Endometrium (tissue), 2 donors: Measurements from ENCODE around the gene C12orf60.
A peak's percentile ranks its signal among the peaks of the same experiment; 100 is the strongest.

Experiments used
- FAIRE-seq: peaks from 2 replicates; lab custom pipeline; 2012; peaks lifted over from hg19 to GRCh38; lab: Jason Lieb, UNC
- donor health status: control.
- donor health status: control.

C12orf60 gene

GRCh38 chr12:14776236-14776961 lies 27.1 kb upstream of the C12orf60 start:
- no peak for FAIRE-seq

DNA sequence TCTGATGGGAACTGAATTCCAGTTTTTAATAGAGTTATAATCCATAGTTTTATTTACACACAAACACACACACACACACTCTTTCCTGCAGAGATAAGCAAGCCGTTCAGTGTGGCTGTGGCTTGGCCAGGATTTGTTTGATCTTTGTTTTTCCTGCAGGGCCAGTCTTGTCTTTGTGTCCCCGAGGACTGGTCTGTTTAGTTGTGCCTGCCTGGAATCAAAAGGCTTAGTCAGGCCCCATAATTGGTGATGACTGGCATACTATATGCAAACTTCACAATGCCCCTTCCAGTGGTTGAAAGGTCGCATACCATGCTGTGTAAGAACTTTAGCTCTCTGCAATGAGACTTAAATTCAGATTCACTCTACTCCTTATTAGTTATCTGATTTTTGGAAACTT lies 26.2 kb upstream of the C12orf60 start:
- no peak for FAIRE-seq

DNA sequence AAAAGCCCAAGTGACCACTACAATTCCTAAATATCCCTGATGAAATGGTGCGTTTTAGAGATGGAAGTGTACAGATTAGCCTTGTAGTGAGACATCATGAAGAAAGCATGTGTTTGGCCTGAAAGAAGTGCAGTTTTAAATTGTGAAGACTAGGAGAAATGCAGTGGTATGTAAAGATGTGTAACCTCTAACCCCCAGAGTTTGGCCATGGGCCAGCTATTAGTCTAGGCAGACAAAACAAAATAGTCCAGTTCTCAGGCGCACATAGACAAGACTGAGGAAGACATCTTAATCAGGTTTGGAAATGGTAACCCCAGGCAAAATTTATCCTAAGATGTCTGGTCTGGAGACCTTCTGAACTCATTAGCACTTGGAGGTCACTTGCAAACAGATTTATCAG lies 23.6 kb upstream of the C12orf60 start:
- no peak for FAIRE-seq

GRCh38 chr12:14780859-14781258 lies 22.6 kb upstream of the C12orf60 start:
- no peak for FAIRE-seq

- FAIRE-seq = no peak
Observed at GRCh38 chr12:14781563-14781962, 21.9 kb upstream of the C12orf60 start.

GRCh38 chr12:14782756-14783155 lies 20.7 kb upstream of the C12orf60 start:
- FAIRE-seq = no peak

DNA sequence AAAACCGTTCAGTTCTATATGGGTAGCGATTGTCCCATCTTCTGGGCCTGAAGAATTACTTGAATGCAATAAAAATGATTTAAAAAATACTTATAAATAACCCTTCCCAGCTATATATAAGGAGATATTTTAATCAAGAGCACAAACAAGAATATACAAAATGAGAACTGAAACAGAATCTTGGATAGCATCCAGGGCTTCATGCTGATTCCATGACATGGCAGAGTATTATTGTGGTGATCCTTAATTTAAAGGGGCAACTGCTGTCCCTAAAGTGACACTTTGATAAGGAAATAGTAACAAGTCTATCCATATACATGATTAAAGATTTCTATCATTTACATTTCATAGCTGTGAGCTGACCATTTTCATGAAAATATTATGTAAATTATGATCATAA lies 19.0 kb upstream of the C12orf60 start:
- FAIRE-seq = no peak

- no peak for FAIRE-seq
Observed at GRCh38 chr12:14785568-14785967, 17.9 kb upstream of the C12orf60 start.

- FAIRE-seq = no peak
Observed at GRCh38 chr12:14795028-14795448, 8.4 kb upstream of the C12orf60 start.

- no peak for FAIRE-seq
Observed at GRCh38 chr12:14802247-14802646, 1.2 kb upstream of the C12orf60 start.

DNA sequence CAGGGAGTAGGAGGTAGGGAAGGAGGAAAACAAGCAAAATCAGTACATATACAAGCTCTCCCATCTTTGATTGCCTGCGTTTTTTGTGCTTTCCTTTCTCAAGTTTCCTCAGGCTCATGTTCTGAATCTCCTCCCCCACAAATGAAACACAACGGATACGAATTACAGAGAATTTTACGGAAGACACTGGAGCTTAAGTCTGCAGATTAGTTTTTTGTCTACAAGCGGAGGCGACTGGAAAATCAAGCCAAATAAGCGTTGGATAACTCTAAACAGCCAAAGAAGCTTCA lies 804 bp upstream of the C12orf60 start:
- FAIRE-seq = no peak

GRCh38 chr12:14803830-14804160 lies 325 bp downstream of the C12orf60 start:
- FAIRE-seq = no peak

DNA sequence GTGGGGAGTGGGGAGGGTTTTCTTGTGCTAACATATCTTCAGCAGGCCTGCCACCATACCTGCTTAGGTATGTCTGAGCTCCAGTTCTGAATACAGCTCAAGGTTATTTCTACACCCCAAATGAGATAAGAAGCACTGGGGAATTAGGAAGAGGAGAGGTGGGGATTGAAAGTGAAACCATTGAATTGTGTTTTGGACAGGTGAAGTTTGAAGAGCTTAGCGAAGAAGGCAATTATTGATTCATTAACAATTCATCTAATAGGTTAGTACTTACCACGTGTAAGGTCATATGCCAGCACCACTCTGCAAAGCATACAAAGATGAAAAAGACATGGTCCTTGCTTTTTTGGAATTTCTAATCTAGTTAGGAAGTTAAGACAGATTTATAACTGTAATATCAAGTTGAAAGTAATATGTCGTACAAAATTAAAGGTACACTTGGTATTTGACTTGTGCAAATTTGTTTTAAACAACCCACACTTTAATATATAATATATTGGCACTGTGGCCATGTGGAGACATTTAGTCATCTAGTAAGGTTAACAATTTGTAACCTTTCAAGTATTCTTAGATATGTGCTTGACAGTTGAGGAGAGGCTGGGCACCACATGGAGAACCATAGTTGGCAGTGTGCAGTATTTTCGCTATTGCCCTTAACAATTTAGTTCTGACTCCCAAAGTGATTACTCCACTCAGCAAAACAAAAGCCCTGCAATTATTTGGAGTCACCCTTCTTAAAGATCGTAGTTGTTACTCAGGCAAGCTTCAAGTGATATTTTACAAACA lies 6.9 kb downstream of the C12orf60 start:
- FAIRE-seq = no peak

- no peak for FAIRE-seq
Observed at GRCh38 chr12:14810953-14811483, 7.5 kb downstream of the C12orf60 start.

- FAIRE-seq = peak; percentile 21
Observed at GRCh38 chr12:14811486-14811885, 8.0 kb downstream of the C12orf60 start.

DNA sequence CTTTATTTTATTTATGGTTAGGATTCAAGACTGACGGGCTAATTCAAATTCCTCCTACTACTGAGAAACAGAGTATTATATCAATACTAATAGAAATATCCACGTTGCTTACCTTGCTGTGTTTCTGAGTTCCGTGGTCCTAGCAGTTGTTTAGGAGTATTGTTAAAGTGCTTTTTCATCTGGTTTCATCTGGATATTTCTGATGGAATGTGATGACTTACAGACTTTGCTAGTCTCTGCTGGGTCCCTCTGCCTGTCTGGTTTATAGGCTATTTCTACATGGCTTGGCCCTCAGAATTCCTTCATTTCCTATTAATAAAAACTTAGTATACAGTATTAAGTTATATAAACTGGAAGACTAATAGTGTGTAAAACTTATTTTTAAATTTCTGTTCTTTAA lies 10.5 kb downstream of the C12orf60 start, which contains the start of gene SMCO3:
Gene SMCO3 (minus strand): TSS at position 169 of the 400 bp plus-strand sequence. CDS start 7,502 bp downstream, outside the sequence.
- FAIRE-seq = no peak

DNA sequence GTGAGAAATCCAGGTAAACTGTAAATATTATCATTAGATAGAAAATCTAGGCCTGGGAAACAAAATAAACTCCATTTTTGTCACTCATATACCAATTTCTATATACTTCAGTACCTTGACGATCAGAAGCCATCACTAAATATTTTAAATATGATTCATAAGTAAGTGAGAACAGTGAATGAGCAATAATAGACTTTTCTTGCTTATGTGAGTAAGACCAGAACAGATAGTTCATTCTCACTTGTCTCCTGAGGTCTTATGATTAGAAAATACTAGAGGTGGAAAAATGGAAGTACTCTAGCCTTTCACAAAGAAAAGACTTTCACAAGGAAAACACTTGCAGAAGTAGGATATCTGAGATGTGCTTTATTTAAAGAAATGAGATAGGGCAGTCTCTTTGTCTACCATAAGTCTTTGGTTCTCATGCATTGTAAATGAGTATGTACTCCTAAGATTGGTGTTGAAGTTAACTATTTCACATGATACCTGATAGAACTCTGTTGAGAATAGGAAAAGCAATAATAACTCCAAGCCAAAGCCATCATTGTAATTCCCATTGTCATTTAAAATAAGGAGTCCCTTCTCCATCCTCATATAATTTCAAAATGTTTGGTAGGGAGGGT lies 20.7 kb downstream of the C12orf60 start:
- FAIRE-seq = no peak

DNA sequence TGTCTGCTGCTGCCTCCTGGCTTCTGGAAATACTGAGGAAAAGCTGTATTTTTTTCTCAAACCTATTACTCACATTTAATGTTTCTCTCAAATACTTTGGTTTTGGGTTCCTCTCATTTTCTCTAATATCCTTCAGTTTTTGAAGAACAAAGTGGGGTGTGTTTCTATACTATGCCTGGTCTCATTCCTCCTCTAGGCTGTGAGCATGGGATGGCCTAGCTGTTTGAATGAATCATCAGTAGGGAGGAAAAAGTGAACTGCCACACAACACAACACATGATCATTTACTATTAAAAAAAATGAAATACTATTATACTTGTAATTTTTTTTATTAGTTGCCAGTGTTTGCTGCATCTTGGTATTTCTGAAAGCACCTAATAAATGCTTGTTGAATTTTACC lies 21.8 kb downstream of the C12orf60 start:
- no peak for FAIRE-seq

DNA sequence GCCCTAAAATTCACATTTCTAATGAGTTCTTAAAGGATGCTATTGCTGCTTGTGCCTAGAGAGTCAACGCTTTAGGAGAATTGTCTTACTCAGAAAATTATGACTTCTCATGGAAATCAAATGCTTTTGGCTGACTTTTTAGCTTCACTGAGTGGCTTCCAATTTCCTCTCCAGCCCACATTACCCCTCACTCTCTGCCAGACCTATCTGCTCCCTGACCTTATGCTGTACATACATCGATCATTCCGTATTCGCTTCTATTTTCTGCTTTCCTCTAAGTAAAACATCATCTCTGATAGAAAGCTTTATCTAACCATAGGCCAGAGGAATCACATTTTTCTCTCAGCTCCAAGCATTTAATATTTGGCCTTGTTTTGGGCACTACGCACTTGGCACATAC lies 23.0 kb downstream of the C12orf60 start:
- no peak for FAIRE-seq

DNA sequence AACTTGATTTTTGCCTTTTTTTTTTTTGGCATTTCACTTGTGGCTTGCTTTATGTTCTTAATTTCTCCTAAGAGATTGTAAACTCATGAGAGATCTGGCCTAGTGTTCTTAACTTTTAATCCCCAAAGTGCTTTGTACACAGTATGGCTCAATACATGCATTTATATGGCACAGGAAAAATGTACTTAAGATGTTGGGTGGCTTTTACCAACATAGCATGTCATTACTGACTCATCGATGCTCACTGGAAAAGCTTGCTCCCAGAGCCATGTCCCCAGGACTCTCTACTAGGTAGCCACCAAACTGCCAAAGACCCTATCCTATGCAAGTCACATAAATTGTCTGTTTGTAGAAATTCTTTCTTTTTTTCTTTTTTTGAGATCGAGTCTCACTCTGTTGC lies 23.6 kb downstream of the C12orf60 start:
- FAIRE-seq = no peak

DNA sequence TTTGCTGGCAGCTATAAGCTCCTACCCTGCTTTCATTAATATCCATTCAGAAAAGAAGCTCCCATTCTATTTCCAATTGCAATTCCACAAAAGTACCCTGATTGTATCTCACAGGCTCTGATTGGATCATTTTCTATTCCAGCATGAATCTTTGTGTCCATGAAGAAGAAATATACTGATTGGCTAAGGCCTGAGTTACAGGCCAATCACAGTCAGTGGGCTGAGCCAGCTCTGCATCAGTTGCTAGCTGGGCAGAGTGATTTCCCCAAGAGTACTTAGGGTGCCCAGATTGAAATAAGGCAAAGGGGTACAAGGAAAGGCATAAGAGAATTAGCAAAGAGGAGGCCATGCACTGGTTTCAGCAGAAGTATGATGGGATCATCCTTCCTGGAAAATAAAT lies 25.4 kb downstream of the C12orf60 start:
- FAIRE-seq = no peak

DNA sequence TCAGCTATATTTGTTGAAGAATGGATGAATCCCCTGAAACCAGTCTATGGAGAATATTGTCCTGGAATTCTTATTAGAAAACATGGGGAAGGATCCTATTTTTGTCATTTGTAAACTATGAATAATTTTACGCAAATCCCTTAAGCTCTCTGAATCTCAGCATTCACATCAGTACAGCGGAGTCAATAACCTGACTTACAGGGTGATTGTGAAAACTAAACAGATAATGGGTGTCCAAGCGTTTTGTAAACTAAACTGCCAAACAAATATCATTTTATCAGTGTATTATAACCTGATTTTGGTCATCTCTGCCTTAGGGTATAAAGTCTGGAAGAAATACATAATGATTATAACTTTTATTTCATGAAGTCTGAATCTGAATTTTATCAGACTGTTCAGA lies 29.9 kb downstream of the C12orf60 start:
- no peak for FAIRE-seq

DNA sequence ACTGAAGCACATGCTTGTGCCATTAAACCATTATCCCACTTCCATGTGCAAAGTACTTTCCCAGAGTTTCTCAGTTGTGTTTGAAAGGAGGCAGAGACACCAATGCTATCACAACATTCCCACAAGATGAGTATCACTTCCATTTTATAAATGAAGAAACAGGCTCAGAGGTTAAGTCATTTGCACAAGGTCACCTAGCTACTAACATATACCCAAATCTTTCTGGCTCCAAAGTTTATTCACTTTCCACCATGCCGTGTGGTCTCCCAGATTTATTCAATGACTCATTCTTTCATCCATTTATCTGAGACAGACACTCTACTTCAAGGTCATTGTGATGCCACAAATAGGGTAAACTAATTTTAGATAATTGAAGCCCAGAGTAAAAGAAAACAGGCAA lies 30.5 kb downstream of the C12orf60 start:
- FAIRE-seq = no peak
